Choroid plexus epithelial cell (primary cell): ENCODE data around the gene PNRC2.
"Not testable (repeated sequence)": the region's sequence is repeated elsewhere in the genome, so short reads cannot be mapped to it uniquely, and the experiment has no call there.

Source experiments
- DNase-seq: peaks from one replicate; pipeline ENCODE4 v3.0.0-alpha.2; 2010; ENCODE audit warnings: low read depth
- H3K4me3 ChIP-seq: 2 replicates; pipeline ENCODE4 v1.5.1; 2011; ENCODE audit warnings: low read depth, mild to moderate bottlenecking, control low read depth, low read length, moderate library complexity
- CTCF ChIP-seq: conservative IDR thresholded peaks from 2 replicates; pipeline ENCODE4 v1.5.1; 2011; ENCODE audit warnings: low read depth, mild to moderate bottlenecking, control low read depth, inconsistent platforms, low read length, moderate library complexity

Gene PNRC2

DNA sequence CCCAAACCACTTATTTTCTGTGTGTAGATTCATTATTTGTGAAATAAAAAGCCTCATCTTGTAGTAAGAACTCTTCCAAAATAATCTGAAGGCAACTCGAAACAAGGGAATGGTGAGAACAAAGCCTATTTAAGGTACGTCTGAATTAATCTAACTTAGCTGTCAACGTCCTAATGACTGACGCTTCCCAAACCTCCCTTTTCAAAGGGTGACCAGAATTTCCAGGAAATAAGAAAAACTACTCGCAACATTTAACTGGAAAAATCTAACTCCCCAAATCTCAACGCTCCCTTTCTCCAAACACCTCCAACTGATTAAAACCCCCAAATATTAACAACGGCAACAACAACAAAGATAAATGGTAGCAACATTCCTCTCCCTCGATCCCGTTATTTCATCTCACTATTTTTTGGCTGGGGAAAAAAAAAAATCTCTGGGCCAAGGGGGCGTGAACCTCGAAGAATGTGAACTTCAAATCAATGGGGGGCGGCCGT lies 19.8 kb downstream of the PNRC2 start:
- H3K4me3 ChIP-seq: peak overlapping the region; percentile 100
- TF ChIP-seq CTCF: no peak
- no peak for DNase-seq

DNA sequence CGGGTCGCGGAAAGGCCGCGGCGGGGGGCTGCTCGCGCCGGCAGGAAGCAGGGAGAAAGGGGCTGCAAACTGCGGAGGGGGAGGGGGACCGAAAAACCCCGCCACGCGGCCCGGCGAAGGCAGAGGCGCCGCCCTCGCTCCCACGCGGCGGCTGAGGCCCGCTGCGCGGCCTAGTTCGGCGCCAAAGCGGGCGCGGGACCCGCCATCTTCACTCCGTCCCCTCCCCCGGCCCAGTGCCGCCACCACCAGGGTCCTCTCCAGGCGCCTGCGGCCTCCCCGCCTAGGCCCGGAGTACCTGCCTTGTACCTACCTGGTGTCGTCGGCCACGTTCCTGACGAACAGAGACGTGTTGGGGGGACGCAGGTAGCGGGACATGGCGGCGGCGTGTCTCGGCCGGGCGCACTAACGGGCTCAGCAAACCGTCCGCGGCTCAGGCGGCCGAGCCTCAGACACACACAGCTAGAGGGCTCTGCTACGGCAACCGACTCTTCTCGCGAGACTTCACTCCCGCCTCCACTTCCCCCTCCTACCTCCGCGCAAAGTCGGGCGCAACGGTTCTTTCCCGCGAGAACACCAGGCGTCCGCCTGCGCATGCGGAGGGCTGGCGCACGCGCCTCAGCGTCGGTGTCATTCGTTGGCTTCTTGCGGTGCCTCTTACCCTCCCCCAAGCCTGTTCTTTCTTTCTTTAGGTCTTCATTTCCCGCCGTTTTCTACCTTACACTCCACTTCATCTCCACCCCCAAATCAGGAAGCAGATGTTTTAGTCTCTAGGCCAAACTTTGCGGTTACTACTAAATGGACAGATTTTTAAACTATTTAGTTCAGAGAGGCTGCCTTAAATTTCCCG lies 20.5 kb downstream of the PNRC2 start, which contains the start of gene SRSF10:
Gene SRSF10, minus strand, starts transcription at position 447 of the 847 bp plus-strand sequence. Its CDS starts 72 bp downstream, at position 375.
- peak within 1 kb of the TSS; percentile 100 for H3K4me3 ChIP-seq
- peak; percentile 99 for DNase-seq
- TF ChIP-seq CTCF: peak; percentile 55

DNA sequence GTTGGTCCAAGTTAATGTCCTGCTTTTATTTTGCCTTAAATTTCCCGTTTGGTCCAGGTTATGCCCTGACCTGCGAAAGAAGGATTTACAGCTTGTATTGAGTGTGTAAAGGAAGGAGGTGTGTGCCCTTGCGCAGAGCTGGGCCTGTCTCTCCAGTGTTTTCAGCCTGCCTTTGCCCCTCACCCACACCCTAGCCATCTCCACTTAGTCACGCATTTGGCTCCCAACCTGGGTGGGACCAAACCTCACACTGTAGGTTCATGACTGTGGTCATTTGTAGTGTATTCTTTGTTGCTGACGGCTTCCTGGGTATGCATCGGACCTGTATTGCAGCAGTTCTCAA lies 21.1 kb downstream of the PNRC2 start:
- no peak for TF ChIP-seq CTCF
- peak; percentile 58 for DNase-seq
- peak overlapping the region; percentile 100 for H3K4me3 ChIP-seq

GRCh38 chr1:23984417-23985186 lies 25.0 kb downstream of the PNRC2 start:
- no peak overlapping the region for H3K4me3 ChIP-seq
- peak; percentile 84 for DNase-seq
- TF ChIP-seq CTCF: no peak

DNA sequence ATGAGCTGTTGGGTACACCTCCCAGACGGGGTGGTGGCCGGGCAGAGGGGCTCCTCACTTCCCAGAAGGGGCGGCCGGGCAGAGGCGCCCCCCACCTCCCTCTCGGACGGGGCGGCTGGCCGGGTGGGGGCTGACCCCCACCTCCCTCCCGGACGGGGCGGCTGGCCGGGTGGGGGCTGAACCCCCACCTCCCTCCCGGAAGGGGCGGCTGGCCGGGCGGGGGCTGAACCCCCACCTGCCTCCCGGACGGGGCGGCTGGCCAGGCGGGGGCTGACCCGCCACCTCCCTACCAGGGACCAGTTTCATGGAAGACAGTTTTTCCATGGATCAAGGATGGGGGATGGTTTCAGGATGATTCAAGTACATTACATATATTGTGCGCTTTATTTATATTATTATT lies 27.4 kb downstream of the PNRC2 start:
- H3K4me3 ChIP-seq, DNase-seq: not testable (repeated sequence)

DNA sequence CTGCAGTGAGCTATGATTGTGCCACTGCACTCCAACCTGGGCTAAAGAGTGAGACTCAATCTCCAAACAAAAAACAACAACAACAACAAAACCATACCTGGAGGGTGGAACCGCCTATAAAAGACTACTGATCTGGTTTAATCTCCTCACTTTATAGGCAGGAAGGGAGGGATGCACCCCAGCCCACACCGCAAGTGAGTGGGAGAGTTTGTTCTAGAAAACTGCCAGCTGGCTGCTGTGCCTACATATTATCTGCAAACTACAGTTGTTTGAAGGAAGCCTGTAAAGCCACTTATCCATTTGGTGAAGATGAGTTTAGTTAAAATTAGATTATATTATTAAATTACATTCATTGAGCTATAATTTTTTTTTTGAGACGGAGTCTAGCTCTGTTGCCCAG lies 29.6 kb downstream of the PNRC2 start:
- no peak for DNase-seq
- no peak for TF ChIP-seq CTCF

DNA sequence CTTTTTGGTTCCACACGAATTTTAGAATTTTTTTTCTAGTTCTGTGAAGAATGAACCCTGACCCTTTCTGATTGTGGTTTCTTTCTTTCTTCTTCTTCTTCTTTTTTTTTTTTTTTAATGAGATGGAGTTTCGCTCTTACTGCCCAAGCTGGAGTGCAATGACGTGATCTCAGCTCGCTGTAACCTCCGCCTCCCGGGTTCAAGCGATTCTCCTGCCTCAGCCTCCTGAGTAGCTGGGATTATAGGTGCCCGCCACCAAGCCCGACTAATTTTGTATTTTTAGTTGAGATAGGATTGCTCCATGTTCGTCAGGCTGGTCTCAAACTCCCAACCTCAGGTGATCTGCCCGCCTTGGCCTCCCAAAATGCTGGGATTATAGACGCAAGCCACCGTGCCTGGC lies 32.4 kb downstream of the PNRC2 start:
- DNase-seq, H3K4me3 ChIP-seq: not testable (repeated sequence)

More for the DNA sequence above, 29.6 kb downstream of the PNRC2 start:
- H3K4me3 ChIP-seq: no peak overlapping the region
